ENCODE data around the gene RELN.

RELN gene

DNA sequence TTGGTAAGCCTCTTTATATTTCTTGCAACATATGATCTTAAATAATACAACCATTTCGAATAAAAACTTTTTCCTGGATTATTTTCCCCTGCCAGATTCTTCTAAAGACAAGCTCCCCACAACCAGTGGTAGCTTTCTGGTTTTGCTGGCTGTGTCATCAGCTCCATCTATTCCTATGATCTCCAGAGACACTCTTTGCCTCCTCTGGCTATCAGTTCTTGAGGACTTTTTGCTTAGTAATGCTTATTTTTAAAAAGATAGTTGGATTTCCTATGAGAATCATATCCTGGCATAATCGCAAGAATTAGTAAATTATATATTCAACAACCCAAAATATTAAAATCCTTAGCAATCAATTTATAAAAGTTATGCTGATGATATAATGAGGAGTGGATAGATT lies 439.7 kb downstream of the RELN start:
- no peak overlapping the region for H2BK5ac ChIP-seq (ENCODE audit: low read depth, low read length, poor library complexity, severe bottlenecking)
- no peak overlapping the region for H2AK5ac ChIP-seq (ENCODE audit: low read length, severe bottlenecking)
- H3K27ac ChIP-seq (ENCODE audit: low read length, poor library complexity, severe bottlenecking), result no peak overlapping the region
- no peak overlapping the region for H3K9ac ChIP-seq (ENCODE audit: low read length)
- no peak overlapping the region for H3K14ac ChIP-seq (ENCODE audit: low read length in 2 of 2)
- H3K27me3 ChIP-seq (ENCODE audit: control insufficient read depth in 1 of 2, insufficient read depth in 1 of 2, low read length in 2 of 2), result no peaks in the 10 kb centered on the region
- no peak overlapping the region for H3K23ac ChIP-seq (ENCODE audit: low read length in 2 of 2)
- no peak for DNase-seq
- H3K79me1 ChIP-seq (replicated peaks; ENCODE audit: low read length, poor library complexity, severe bottlenecking), result no peaks in the 10 kb centered on the region
- peaks cover 2% of the 10 kb centered on the region for H3K4me1 ChIP-seq (ENCODE audit: control insufficient read depth, insufficient read depth, low read depth, low read length)
- peaks cover 0 to 3% of the 10 kb centered on the region in 2 experiments for H3K36me3 ChIP-seq (ENCODE audit: control insufficient read depth in 1 of 2, insufficient read depth in 2 of 2, low read depth in 1 of 2, low read length in 2 of 2)
- no peak overlapping the region for H2AFZ ChIP-seq (ENCODE audit: low read depth, low read length)
- H4K8ac ChIP-seq (ENCODE audit: low read length), result no peak overlapping the region
- no peak overlapping the region for H2BK120ac ChIP-seq (ENCODE audit: low read depth, low read length)
- no peaks in the 10 kb centered on the region for H3K9me3 ChIP-seq (ENCODE audit: control insufficient read depth, low read length)
- WGBS, result 19% methylated on average over 1 of the region's 2 CpGs
- H2BK15ac ChIP-seq (ENCODE audit: low read depth, poor library complexity, severe bottlenecking), result no peak overlapping the region
- no peak overlapping the region for H2BK12ac ChIP-seq (ENCODE audit: low read length in 2 of 2)
- H3K4me2 ChIP-seq (ENCODE audit: low read length, poor library complexity, severe bottlenecking), result no peak overlapping the region
- no peak overlapping the region for H4K91ac ChIP-seq (ENCODE audit: low read length)
- H3K18ac ChIP-seq (ENCODE audit: low read depth in 1 of 2, low read length in 2 of 2), result no peak overlapping the region
- no peak overlapping the region for H3K4ac ChIP-seq (ENCODE audit: low read depth in 1 of 2, low read length in 2 of 2)
- H3K4me3 ChIP-seq (ENCODE audit: insufficient read depth in 1 of 2, low read depth in 1 of 2, low read length in 2 of 2), result no peak overlapping the region

GRCh38 chr7:103547451-103548284 lies 441.8 kb downstream of the RELN start:
- no peak for DNase-seq
- Histone ChIP-seq H2BK15ac (ENCODE audit: low read depth, poor library complexity, severe bottlenecking) (no peak overlapping the region), H3K79me1 (replicated peaks; ENCODE audit: low read length, poor library complexity, severe bottlenecking) (no peaks in the 10 kb centered on the region), H3K36me3 (ENCODE audit: control insufficient read depth in 1 of 2, insufficient read depth in 2 of 2, low read depth in 1 of 2, low read length in 2 of 2) (peaks cover 0 to 3% of the 10 kb centered on the region in 2 experiments), H3K4ac (ENCODE audit: low read depth in 1 of 2, low read length in 2 of 2) (no peak overlapping the region), H4K91ac (ENCODE audit: low read length) (no peak overlapping the region), H3K27ac (ENCODE audit: low read length, poor library complexity, severe bottlenecking) (no peak overlapping the region), H4K8ac (ENCODE audit: low read length) (no peak overlapping the region), H3K4me2 (ENCODE audit: low read length, poor library complexity, severe bottlenecking) (no peak overlapping the region), H2BK12ac (ENCODE audit: low read length in 2 of 2) (no peak overlapping the region), H2AK5ac (ENCODE audit: low read length, severe bottlenecking) (no peak overlapping the region), H2AFZ (ENCODE audit: low read depth, low read length) (no peak overlapping the region), H3K4me3 (ENCODE audit: insufficient read depth in 1 of 2, low read depth in 1 of 2, low read length in 2 of 2) (no peak overlapping the region), H2BK120ac (ENCODE audit: low read depth, low read length) (no peak overlapping the region), H3K9ac (ENCODE audit: low read length) (no peak overlapping the region), H3K9me3 (ENCODE audit: control insufficient read depth, low read length) (no peaks in the 10 kb centered on the region), H3K23ac (ENCODE audit: low read length in 2 of 2) (no peak overlapping the region), H3K14ac (ENCODE audit: low read length in 2 of 2) (no peak overlapping the region), H3K27me3 (ENCODE audit: control insufficient read depth in 1 of 2, insufficient read depth in 1 of 2, low read length in 2 of 2) (no peaks in the 10 kb centered on the region), H3K18ac (ENCODE audit: low read depth in 1 of 2, low read length in 2 of 2) (no peak overlapping the region), H2BK5ac (ENCODE audit: low read depth, low read length, poor library complexity, severe bottlenecking) (no peak overlapping the region), H3K4me1 (ENCODE audit: control insufficient read depth, insufficient read depth, low read depth, low read length) (peaks cover 2% of the 10 kb centered on the region)
- 83% methylated on average over 3 of the region's 3 CpGs for WGBS

DNA sequence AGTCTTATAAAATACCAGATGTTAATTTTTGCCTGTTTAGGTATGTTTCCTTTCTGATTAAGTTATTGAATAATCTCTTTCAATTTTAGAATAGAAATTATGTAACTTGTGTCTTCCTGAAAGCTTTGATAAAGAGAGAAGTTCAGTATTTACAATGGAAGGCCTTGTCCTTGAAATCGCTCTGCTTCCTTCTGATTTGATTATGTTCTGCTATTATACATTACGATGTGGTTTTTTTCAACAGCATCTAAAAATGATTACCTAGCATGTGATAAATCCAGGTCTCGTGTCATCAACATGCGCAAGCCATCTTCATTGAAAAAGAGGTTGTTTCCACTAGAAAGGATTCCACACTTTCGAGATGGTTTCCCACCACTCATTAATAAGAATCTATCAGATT lies 447.0 kb downstream of the RELN start:
- WGBS, result 87% methylated on average over 4 of the region's 5 CpGs

DNA sequence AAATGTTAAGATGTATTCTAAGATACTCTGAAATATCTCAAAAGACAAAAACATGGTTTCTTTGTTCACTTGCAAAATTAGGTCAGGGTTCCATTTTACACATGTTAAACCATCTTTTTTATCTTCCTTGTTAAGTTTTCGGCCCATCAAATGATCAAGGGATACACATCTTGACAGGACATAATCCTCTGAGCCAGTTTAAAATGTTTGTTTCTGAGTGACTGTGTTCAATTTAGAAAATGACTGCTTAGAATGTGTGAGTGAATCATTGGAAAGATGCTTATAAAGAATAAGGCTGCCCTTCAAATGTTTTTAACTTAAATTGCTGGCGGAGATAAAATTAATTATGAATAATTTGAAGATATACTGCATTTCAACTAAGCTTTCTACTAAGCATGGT lies 447.5 kb downstream of the RELN start:
- no peak overlapping the region for H4K91ac ChIP-seq (ENCODE audit: low read length)
- H2BK120ac ChIP-seq (ENCODE audit: low read depth, low read length), result no peak overlapping the region
- no peak overlapping the region for H3K4me3 ChIP-seq (ENCODE audit: insufficient read depth in 1 of 2, low read depth in 1 of 2, low read length in 2 of 2)
- no peaks in the 10 kb centered on the region for H3K9me3 ChIP-seq (ENCODE audit: control insufficient read depth, low read length)
- no peaks in the 10 kb centered on the region for H3K27me3 ChIP-seq (ENCODE audit: control insufficient read depth in 1 of 2, insufficient read depth in 1 of 2, low read length in 2 of 2)
- H3K27ac ChIP-seq (ENCODE audit: low read length, poor library complexity, severe bottlenecking), result no peak overlapping the region
- H3K9ac ChIP-seq (ENCODE audit: low read length), result no peak overlapping the region
- H3K36me3 ChIP-seq (ENCODE audit: control insufficient read depth in 1 of 2, insufficient read depth in 2 of 2, low read depth in 1 of 2, low read length in 2 of 2), result no peaks in the 10 kb centered on the region
- no peaks in the 10 kb centered on the region for H3K4me1 ChIP-seq (ENCODE audit: control insufficient read depth, insufficient read depth, low read depth, low read length)
- H3K18ac ChIP-seq (ENCODE audit: low read depth in 1 of 2, low read length in 2 of 2), result no peak overlapping the region
- no peaks in the 10 kb centered on the region for H3K79me1 ChIP-seq (replicated peaks; ENCODE audit: low read length, poor library complexity, severe bottlenecking)
- no peak overlapping the region for H3K4me2 ChIP-seq (ENCODE audit: low read length, poor library complexity, severe bottlenecking)
- H2AFZ ChIP-seq (ENCODE audit: low read depth, low read length), result no peak overlapping the region
- no peak for DNase-seq
- WGBS, result 71% methylated on average over 1 of the region's 2 CpGs
- H2BK5ac ChIP-seq (ENCODE audit: low read depth, low read length, poor library complexity, severe bottlenecking), result no peak overlapping the region
- no peak overlapping the region for H3K14ac ChIP-seq (ENCODE audit: low read length in 2 of 2)
- H2BK12ac ChIP-seq (ENCODE audit: low read length in 2 of 2), result no peak overlapping the region
- no peak overlapping the region for H4K8ac ChIP-seq (ENCODE audit: low read length)
- no peak overlapping the region for H3K23ac ChIP-seq (ENCODE audit: low read length in 2 of 2)
- H2AK5ac ChIP-seq (ENCODE audit: low read length, severe bottlenecking), result no peak overlapping the region
- no peak overlapping the region for H3K4ac ChIP-seq (ENCODE audit: low read depth in 1 of 2, low read length in 2 of 2)
- no peak overlapping the region for H2BK15ac ChIP-seq (ENCODE audit: low read depth, poor library complexity, severe bottlenecking)

More for the DNA sequence above, 447.0 kb downstream of the RELN start:
- no peaks in the 10 kb centered on the region for H3K27me3 ChIP-seq (ENCODE audit: control insufficient read depth in 1 of 2, insufficient read depth in 1 of 2, low read length in 2 of 2)
- H3K36me3 ChIP-seq (ENCODE audit: control insufficient read depth in 1 of 2, insufficient read depth in 2 of 2, low read depth in 1 of 2, low read length in 2 of 2), result no peaks in the 10 kb centered on the region
- no peak overlapping the region for H3K18ac ChIP-seq (ENCODE audit: low read depth in 1 of 2, low read length in 2 of 2)
- H2AFZ ChIP-seq (ENCODE audit: low read depth, low read length), result no peak overlapping the region
- H3K4me2 ChIP-seq (ENCODE audit: low read length, poor library complexity, severe bottlenecking), result no peak overlapping the region
- no peaks in the 10 kb centered on the region for H3K79me1 ChIP-seq (replicated peaks; ENCODE audit: low read length, poor library complexity, severe bottlenecking)
- no peaks in the 10 kb centered on the region for H3K4me1 ChIP-seq (ENCODE audit: control insufficient read depth, insufficient read depth, low read depth, low read length)
- H3K27ac ChIP-seq (ENCODE audit: low read length, poor library complexity, severe bottlenecking), result no peak overlapping the region
- no peak overlapping the region for H2AK5ac ChIP-seq (ENCODE audit: low read length, severe bottlenecking)
- no peak overlapping the region for H2BK120ac ChIP-seq (ENCODE audit: low read depth, low read length)
- no peak overlapping the region for H3K9ac ChIP-seq (ENCODE audit: low read length)
- no peak overlapping the region for H3K4ac ChIP-seq (ENCODE audit: low read depth in 1 of 2, low read length in 2 of 2)
- H4K91ac ChIP-seq (ENCODE audit: low read length), result no peak overlapping the region
- H4K8ac ChIP-seq (ENCODE audit: low read length), result no peak overlapping the region
- no peak overlapping the region for H3K14ac ChIP-seq (ENCODE audit: low read length in 2 of 2)
- H3K9me3 ChIP-seq (ENCODE audit: control insufficient read depth, low read length), result no peaks in the 10 kb centered on the region
- no peak for DNase-seq
- H2BK15ac ChIP-seq (ENCODE audit: low read depth, poor library complexity, severe bottlenecking), result no peak overlapping the region
- no peak overlapping the region for H3K23ac ChIP-seq (ENCODE audit: low read length in 2 of 2)
- no peak overlapping the region for H2BK5ac ChIP-seq (ENCODE audit: low read depth, low read length, poor library complexity, severe bottlenecking)
- H3K4me3 ChIP-seq (ENCODE audit: insufficient read depth in 1 of 2, low read depth in 1 of 2, low read length in 2 of 2), result no peak overlapping the region
- no peak overlapping the region for H2BK12ac ChIP-seq (ENCODE audit: low read length in 2 of 2)

Data from mesenchymal stem cell (in vitro differentiated cells and primary cell).